Esophagus muscularis mucosa (tissue), 3 donors: Measurements from ENCODE around the gene DCAF4L1.

Source experiments
- POLR2A ChIP-seq: fragments of 450-650 bp; IDR thresholded peaks from one replicate; pipeline ENCODE4 v1.6.1; 2017; ENCODE audit warnings: antibody characterized with exemption, moderate library complexity, mild to moderate bottlenecking, low read depth
- TF ChIP-seq, protein P1 (sequence below), 3 experiments: fragments of 200-600 bp in 2 of 3; fragments of 450-650 bp in 1 of 3; sonication (generic) in 2 of 3; IDR thresholded peaks; one replicate each; pipeline ENCODE4 v1.5.1; 2017 to 2019; ENCODE audit warnings: antibody characterized with exemption in 3 of 3, mild to moderate bottlenecking in 2 of 3, moderate library complexity in 1 of 3

DNA sequence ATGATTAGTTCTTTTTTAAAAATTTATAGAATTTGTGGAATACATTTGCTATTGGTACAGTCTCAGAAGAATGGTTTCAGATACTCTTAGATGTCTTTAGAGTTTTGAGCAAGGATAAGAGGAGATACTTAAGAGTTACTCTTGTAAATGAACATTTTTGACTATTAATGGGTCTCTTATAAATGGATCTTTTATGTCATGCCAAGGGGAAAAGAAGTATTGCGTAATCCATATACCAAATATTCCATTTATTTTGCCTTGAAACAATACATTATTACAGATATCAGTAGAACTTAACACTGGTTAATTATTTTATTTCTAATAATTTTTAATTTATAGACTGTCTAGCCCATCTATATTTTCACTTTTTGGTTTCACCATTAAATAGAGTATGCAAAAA lies 17.2 kb upstream of the DCAF4L1 start:
- TF ChIP-seq, protein P1, sequence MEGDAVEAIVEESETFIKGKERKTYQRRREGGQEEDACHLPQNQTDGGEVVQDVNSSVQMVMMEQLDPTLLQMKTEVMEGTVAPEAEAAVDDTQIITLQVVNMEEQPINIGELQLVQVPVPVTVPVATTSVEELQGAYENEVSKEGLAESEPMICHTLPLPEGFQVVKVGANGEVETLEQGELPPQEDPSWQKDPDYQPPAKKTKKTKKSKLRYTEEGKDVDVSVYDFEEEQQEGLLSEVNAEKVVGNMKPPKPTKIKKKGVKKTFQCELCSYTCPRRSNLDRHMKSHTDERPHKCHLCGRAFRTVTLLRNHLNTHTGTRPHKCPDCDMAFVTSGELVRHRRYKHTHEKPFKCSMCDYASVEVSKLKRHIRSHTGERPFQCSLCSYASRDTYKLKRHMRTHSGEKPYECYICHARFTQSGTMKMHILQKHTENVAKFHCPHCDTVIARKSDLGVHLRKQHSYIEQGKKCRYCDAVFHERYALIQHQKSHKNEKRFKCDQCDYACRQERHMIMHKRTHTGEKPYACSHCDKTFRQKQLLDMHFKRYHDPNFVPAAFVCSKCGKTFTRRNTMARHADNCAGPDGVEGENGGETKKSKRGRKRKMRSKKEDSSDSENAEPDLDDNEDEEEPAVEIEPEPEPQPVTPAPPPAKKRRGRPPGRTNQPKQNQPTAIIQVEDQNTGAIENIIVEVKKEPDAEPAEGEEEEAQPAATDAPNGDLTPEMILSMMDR (IDR thresholded peaks at IDR 0.05) = no peak
- no peak for TF ChIP-seq POLR2A
